HG02885 (cell line): Measurements from ENCODE around the gene PEX5.

Experiments used
- ATAC-seq: cut with Tn5 transposase; IDR thresholded peaks from one replicate; pipeline ENCODE4 v1.9.1; 2021; ENCODE audit warnings: mild to moderate bottlenecking; ENCODE audit not compliant: unreplicated experiment, poor library complexity

The PEX5 gene

GRCh38 chr12:7189398-7190267 is at the start of gene PEX5:
TSS of gene PEX5 (plus strand) at chr12:7189686. CDS start at chr12:7190378, 692 bp downstream.
- peak; percentile 94 for ATAC-seq

GRCh38 chr12:7141351-7142005 is 48.0 kb upstream of the PEX5 start:
- no peak for ATAC-seq

GRCh38 chr12:7142056-7142644 is 47.3 kb upstream of the PEX5 start:
- ATAC-seq = no peak

GRCh38 chr12:7142809-7143465 is 46.5 kb upstream of the PEX5 start:
- no peak for ATAC-seq

GRCh38 chr12:7143564-7143963 is 45.9 kb upstream of the PEX5 start:
- no peak for ATAC-seq

GRCh38 chr12:7144414-7145120 is 44.9 kb upstream of the PEX5 start:
- no peak for ATAC-seq

- no peak for ATAC-seq
Observed at GRCh38 chr12:7145671-7146070, 43.8 kb upstream of the PEX5 start.

- no peak for ATAC-seq
Observed at GRCh38 chr12:7146228-7146627, 43.3 kb upstream of the PEX5 start.

GRCh38 chr12:7146906-7147305 is 42.6 kb upstream of the PEX5 start:
- no peak for ATAC-seq

GRCh38 chr12:7150356-7150755 is 39.1 kb upstream of the PEX5 start:
- no peak for ATAC-seq

- ATAC-seq = no peak
Observed at GRCh38 chr12:7150841-7151240, 38.6 kb upstream of the PEX5 start.

GRCh38 chr12:7151532-7151931 is 38.0 kb upstream of the PEX5 start:
- ATAC-seq = no peak

GRCh38 chr12:7152818-7153217 is 36.7 kb upstream of the PEX5 start:
- no peak for ATAC-seq

- ATAC-seq = no peak
Observed at GRCh38 chr12:7154042-7154441, 35.4 kb upstream of the PEX5 start.

- no peak for ATAC-seq
Observed at GRCh38 chr12:7154901-7155470, 34.5 kb upstream of the PEX5 start.

- ATAC-seq = no peak
Observed at GRCh38 chr12:7155471-7156034, 33.9 kb upstream of the PEX5 start.

- ATAC-seq = no peak
Observed at GRCh38 chr12:7156259-7157197, 33.0 kb upstream of the PEX5 start.

GRCh38 chr12:7157391-7157790 is 32.1 kb upstream of the PEX5 start:
- no peak for ATAC-seq
